Esophagus muscularis mucosa (tissue), 3 donors: Measurements from ENCODE around the gene SMIM20.

Source experiments
- CTCF ChIP-seq, 3 experiments: fragments of 200-600 bp in 2 of 3; fragments of 450-650 bp in 1 of 3; sonication (generic) in 2 of 3; IDR thresholded peaks; one replicate each; pipeline ENCODE4 v1.5.1; 2017 to 2019; ENCODE audit warnings: antibody characterized with exemption in 3 of 3, mild to moderate bottlenecking in 2 of 3, moderate library complexity in 1 of 3
- POLR2A ChIP-seq: fragments of 450-650 bp; IDR thresholded peaks from one replicate; pipeline ENCODE4 v1.6.1; 2017; ENCODE audit warnings: antibody characterized with exemption, moderate library complexity, mild to moderate bottlenecking, low read depth
- POLR2AphosphoS5 ChIP-seq, 2 donors: sonication (generic); formaldehyde crosslinking; IDR thresholded peaks; one replicate each; pipeline ENCODE4 v1.6.1; 2017; ENCODE audit warnings: antibody characterized with exemption in 2 of 2

GRCh38 chr4:25955705-25956104 lies 41.7 kb downstream of the SMIM20 start:
- no peak for TF ChIP-seq CTCF (IDR thresholded peaks at IDR 0.05)
- TF ChIP-seq POLR2AphosphoS5 (IDR thresholded peaks at IDR 0.05): no peak
- TF ChIP-seq POLR2A: no peak
